H9 (cell line): ENCODE results near the gene SLC34A3. TPM values are rescaled to one million over a fixed set of nuclear protein-coding genes. Genes with fewer than 3 reads are reported as not detected.

ENCODE experiments used
- DNase-seq: peaks from one replicate; pipeline ENCODE4 v3.0.0-alpha.2; 2017
- H2AFZ ChIP-seq: one replicate; pipeline ENCODE4 v1.6.1; 2013; ENCODE audit warnings: mild to moderate bottlenecking, low read length, control low read depth, moderate library complexity
- H2AK5ac ChIP-seq: 2 replicates; pipeline ENCODE4 v1.6.1; 2013; ENCODE audit warnings: low read length, control low read depth, mixed read lengths; ENCODE audit not compliant: insufficient read length
- H2BK120ac ChIP-seq: one replicate; pipeline ENCODE4 v1.6.1; 2013; ENCODE audit warnings: low read depth, mild to moderate bottlenecking, low read length, control low read depth, inconsistent platforms; ENCODE audit not compliant: poor library complexity, severe bottlenecking
- H2BK12ac ChIP-seq: 2 replicates; pipeline ENCODE4 v1.6.1; 2013; ENCODE audit warnings: low read length, control low read depth, mixed read lengths, low read depth; ENCODE audit not compliant: insufficient read length
- H2BK15ac ChIP-seq: 2 replicates; pipeline ENCODE4 v1.6.1; 2013; ENCODE audit warnings: low read depth, low read length, control low read depth
- H2BK20ac ChIP-seq: one replicate; pipeline ENCODE4 v1.6.1; 2013; ENCODE audit warnings: low read depth, mild to moderate bottlenecking, low read length, control low read depth, inconsistent platforms; ENCODE audit not compliant: poor library complexity, severe bottlenecking
- H2BK5ac ChIP-seq: 2 replicates; pipeline ENCODE4 v1.6.1; 2013; ENCODE audit warnings: low read length, control low read depth, mixed read lengths; ENCODE audit not compliant: insufficient read length
- H3K14ac ChIP-seq: 2 replicates; pipeline ENCODE4 v1.6.1; 2013; ENCODE audit warnings: low read length, control low read depth; ENCODE audit not compliant: insufficient read depth
- H3K18ac ChIP-seq: 2 replicates; pipeline ENCODE4 v1.6.1; 2013; ENCODE audit warnings: low read depth, mild to moderate bottlenecking, mixed read lengths, low read length, control low read depth; ENCODE audit not compliant: insufficient read length
- H3K23ac ChIP-seq: 2 replicates; pipeline ENCODE4 v1.6.1; 2013; ENCODE audit warnings: low read length, control low read depth, mixed read lengths, low read depth; ENCODE audit not compliant: insufficient read length
- H3K23me2 ChIP-seq: 2 replicates; pipeline ENCODE4 v1.6.1; 2013; ENCODE audit warnings: low read depth, mild to moderate bottlenecking, mixed read lengths, low read length, control low read depth; ENCODE audit not compliant: insufficient read length, poor library complexity, severe bottlenecking
- H3K27ac ChIP-seq: 2 replicates; pipeline ENCODE4 v1.5.1; 2013; ENCODE audit warnings: low read length, control low read depth, mixed read lengths, low read depth; ENCODE audit not compliant: insufficient read length
- H3K27me3 ChIP-seq: 2 replicates; pipeline ENCODE4 v1.6.1; 2013; ENCODE audit warnings: low read length, control low read depth, inconsistent platforms; ENCODE audit not compliant: insufficient read depth
- H3K4ac ChIP-seq: 2 replicates; pipeline ENCODE4 v1.6.1; 2013; ENCODE audit warnings: low read depth, mild to moderate bottlenecking, control low read depth, inconsistent platforms, low read length, moderate library complexity
- H3K4me1 ChIP-seq: 2 replicates; pipeline ENCODE4 v1.6.1; 2013; ENCODE audit warnings: low read length, control low read depth, inconsistent platforms; ENCODE audit not compliant: insufficient read depth
- H3K4me2 ChIP-seq: 2 replicates; pipeline ENCODE4 v1.6.1; 2013; ENCODE audit warnings: low read length, control low read depth, mixed read lengths; ENCODE audit not compliant: insufficient read length, insufficient read depth
- H3K56ac ChIP-seq: 2 replicates; pipeline ENCODE4 v1.6.1; 2013; ENCODE audit warnings: low read depth, mild to moderate bottlenecking, mixed read lengths, low read length, control low read depth; ENCODE audit not compliant: insufficient read length
- H3K79me1 ChIP-seq: 2 replicates; pipeline ENCODE4 v1.6.1; 2013; ENCODE audit warnings: low read depth, mild to moderate bottlenecking, moderate library complexity, low read length, control low read depth, inconsistent platforms; ENCODE audit not compliant: insufficient read depth, poor library complexity, severe bottlenecking
- H3K79me2 ChIP-seq: 2 replicates; pipeline ENCODE4 v1.6.1; 2013; ENCODE audit warnings: low read length, control low read depth, inconsistent platforms; ENCODE audit not compliant: insufficient read depth
- H3K9ac ChIP-seq: 2 replicates; pipeline ENCODE4 v1.6.1; 2013; ENCODE audit warnings: low read length, control low read depth, mixed read lengths; ENCODE audit not compliant: insufficient read length; ENCODE audit errors: extremely low read depth
- H3K9me3 ChIP-seq: one replicate; pipeline ENCODE4 v1.6.1; 2013; ENCODE audit warnings: low read depth, low read length, inconsistent platforms; ENCODE audit not compliant: control insufficient read depth
- H3T11ph ChIP-seq: one replicate; pipeline ENCODE4 v1.6.1; 2013; ENCODE audit warnings: mild to moderate bottlenecking, low read length, control low read depth, inconsistent platforms
- H4K20me1 ChIP-seq: one replicate; pipeline ENCODE4 v1.6.1; 2013; ENCODE audit not compliant: control insufficient read depth, insufficient read length, insufficient read depth
- H4K5ac ChIP-seq: 2 replicates; pipeline ENCODE4 v1.6.1; 2013; ENCODE audit warnings: low read depth, mild to moderate bottlenecking, mixed read lengths, low read length, control low read depth; ENCODE audit not compliant: insufficient read length
- H4K8ac ChIP-seq: replicated peaks from 2 replicates; pipeline ENCODE4 v1.6.1; 2013; ENCODE audit warnings: low read length, control low read depth, mixed read lengths, low read depth; ENCODE audit not compliant: insufficient read length
- H4K91ac ChIP-seq: 2 replicates; pipeline ENCODE4 v1.6.1; 2013; ENCODE audit warnings: low read depth, mild to moderate bottlenecking, moderate library complexity, mixed read lengths, low read length, control low read depth; ENCODE audit not compliant: insufficient read length
- H3K27ac Mint-ChIP-seq, 3 experiments: 2 replicates in 2 of 3; 3 replicates in 1 of 3; pipeline ENCODE4 v1.8.0; 2020 to 2021; ENCODE audit warnings: mixed read lengths in 3 of 3, mild to moderate bottlenecking in 1 of 3, moderate library complexity in 1 of 3
- H3K27me3 Mint-ChIP-seq: 2 replicates; pipeline ENCODE4 v1.8.0; 2021; ENCODE audit warnings: low read depth, mild to moderate bottlenecking, moderate library complexity, mixed read lengths
- H3K36me3 Mint-ChIP-seq, 3 experiments: 2 replicates in 2 of 3; 3 replicates in 1 of 3; pipeline ENCODE4 v1.8.0; 2020 to 2021; ENCODE audit warnings: low read depth in 3 of 3, mixed read lengths in 3 of 3; ENCODE audit not compliant: insufficient read depth in 1 of 3
- H3K4me1 Mint-ChIP-seq, 2 experiments: 2 replicates each; pipeline ENCODE4 v1.8.0; 2020; ENCODE audit warnings: mixed read lengths in 2 of 2
- H3K4me3 Mint-ChIP-seq, 2 experiments: 2 replicates in 1 of 2; 3 replicates in 1 of 2; pipeline ENCODE4 v1.8.0; 2020 to 2021; ENCODE audit warnings: mild to moderate bottlenecking in 2 of 2, mixed read lengths in 2 of 2, moderate library complexity in 1 of 2
- H3K9me3 Mint-ChIP-seq, 2 experiments: 2 replicates in 1 of 2; 3 replicates in 1 of 2; pipeline ENCODE4 v1.8.0; 2020; ENCODE audit warnings: mild to moderate bottlenecking in 2 of 2, mixed read lengths in 2 of 2, moderate library complexity in 1 of 2
- WGBS: extraction: QIAGEN DNeasy Blood & Tissue Kit; methylation state at CpG from one replicate; pipeline ENCODE4 v1.1.7; 2013; ENCODE audit warnings: missing lambda C conversion rate, low lambda C conversion rate, mixed read lengths; ENCODE audit not compliant: insufficient read length; ENCODE audit errors: extremely low coverage; 5-methylcytosine and 5-hydroxymethylcytosine counted together
- total RNA-seq: library from RNA; stranded (reverse); gene quantifications from 2 replicates; pipeline ENCODE4 v1.2.1, GENCODE V29; 2021
- TF ChIP-seq, protein P1 (sequence below): fragments of 200-600 bp; sonication (generic); conservative IDR thresholded peaks from 3 replicates; pipeline ENCODE4 v1.8.0; 2021; ENCODE audit warnings: antibody characterized with exemption, mild to moderate bottlenecking

The SLC34A3 gene
- total RNA-seq, 1 experiment from 2014 or later: not detected

- H3K79me1 ChIP-seq: peaks cover 5% of the 10 kb centered on the region
- no peak overlapping the region for H3K27ac Mint-ChIP-seq
- no peak overlapping the region for H2BK15ac ChIP-seq
- no peak overlapping the region for H2BK12ac ChIP-seq
- H2AK5ac ChIP-seq: no peak overlapping the region
- TF ChIP-seq, protein P1, sequence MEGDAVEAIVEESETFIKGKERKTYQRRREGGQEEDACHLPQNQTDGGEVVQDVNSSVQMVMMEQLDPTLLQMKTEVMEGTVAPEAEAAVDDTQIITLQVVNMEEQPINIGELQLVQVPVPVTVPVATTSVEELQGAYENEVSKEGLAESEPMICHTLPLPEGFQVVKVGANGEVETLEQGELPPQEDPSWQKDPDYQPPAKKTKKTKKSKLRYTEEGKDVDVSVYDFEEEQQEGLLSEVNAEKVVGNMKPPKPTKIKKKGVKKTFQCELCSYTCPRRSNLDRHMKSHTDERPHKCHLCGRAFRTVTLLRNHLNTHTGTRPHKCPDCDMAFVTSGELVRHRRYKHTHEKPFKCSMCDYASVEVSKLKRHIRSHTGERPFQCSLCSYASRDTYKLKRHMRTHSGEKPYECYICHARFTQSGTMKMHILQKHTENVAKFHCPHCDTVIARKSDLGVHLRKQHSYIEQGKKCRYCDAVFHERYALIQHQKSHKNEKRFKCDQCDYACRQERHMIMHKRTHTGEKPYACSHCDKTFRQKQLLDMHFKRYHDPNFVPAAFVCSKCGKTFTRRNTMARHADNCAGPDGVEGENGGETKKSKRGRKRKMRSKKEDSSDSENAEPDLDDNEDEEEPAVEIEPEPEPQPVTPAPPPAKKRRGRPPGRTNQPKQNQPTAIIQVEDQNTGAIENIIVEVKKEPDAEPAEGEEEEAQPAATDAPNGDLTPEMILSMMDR: no peak
- peaks cover 5% of the 10 kb centered on the region; the same call in 1 of the 2 replicates for H3K4me1 ChIP-seq
- no peak overlapping the region for H3K56ac ChIP-seq
- no peak overlapping the region for H3T11ph ChIP-seq
- H2BK5ac ChIP-seq: no peak overlapping the region
- no peak overlapping the region for H3K9ac ChIP-seq
- H4K5ac ChIP-seq: no peak overlapping the region
- peaks cover 16 to 21% of the 10 kb centered on the region in 2 experiments for H3K4me1 Mint-ChIP-seq
- H2BK20ac ChIP-seq: no peak overlapping the region
- no peaks in the 10 kb centered on the region for H3K9me3 ChIP-seq
- H3K79me2 ChIP-seq: peaks cover 5% of the 10 kb centered on the region; the same call in 1 of the 2 replicates
- no peaks in the 10 kb centered on the region for H3K9me3 Mint-ChIP-seq
- no peak overlapping the region for H4K91ac ChIP-seq
- no peaks in the 10 kb centered on the region for H3K27me3 ChIP-seq
- no peak overlapping the region for H3K23ac ChIP-seq
- DNase-seq: no peak
- WGBS: no CpG with 5 or more reads among the region's 10 CpGs
- H3K36me3 Mint-ChIP-seq: peaks cover 7 to 18% (median 14%) of the 10 kb centered on the region in 3 experiments; a peak in 5 of 7 replicates
- no peak overlapping the region for H2BK120ac ChIP-seq
- H2AFZ ChIP-seq: no peak overlapping the region
- H4K8ac ChIP-seq: no peak overlapping the region
- no peak overlapping the region for H3K27ac ChIP-seq
- H3K4ac ChIP-seq: no peak overlapping the region
- H3K23me2 ChIP-seq: peaks cover 13% of the 10 kb centered on the region
- no peak overlapping the region for H3K4me2 ChIP-seq
- H3K27me3 Mint-ChIP-seq: no peaks in the 10 kb centered on the region
- no peaks in the 10 kb centered on the region for H4K20me1 ChIP-seq
- no peak overlapping the region; the same call in 1 of the 2 replicates for H3K14ac ChIP-seq
- H3K18ac ChIP-seq: no peak overlapping the region
- H3K4me3 Mint-ChIP-seq: no peak overlapping the region; a peak in 1 of 5 replicates
Observed at GRCh38 chr9:137192448-137192780, 38.3 kb upstream of the SLC34A3 start.
